Adrenal gland (tissue), 5 donors: ENCODE results near the gene WDR70.

ENCODE experiments used
- CTCF ChIP-seq, 6 experiments: fragments of 450-650 bp in 4 of 6; fragments of 200-600 bp in 2 of 6; sonication (generic) in 1 of 6; IDR thresholded peaks; 1 replicate in 5 of 6; 2 replicates in 1 of 6; pipeline versions ENCODE4 v1.5.1 to v1.8.0; 2016 to 2021; ENCODE audit warnings: antibody characterized with exemption in 6 of 6, mild to moderate bottlenecking in 2 of 6, moderate library complexity in 1 of 6
- POLR2A ChIP-seq, 2 donors: fragments of 450-650 bp; IDR thresholded peaks; one replicate each; pipeline ENCODE4 v1.6.1; 2017; ENCODE audit warnings: antibody characterized with exemption in 2 of 2, mild to moderate bottlenecking in 2 of 2, moderate library complexity in 1 of 2
- donor health status: DM: no; HTN: no; CAD: no.

DNA sequence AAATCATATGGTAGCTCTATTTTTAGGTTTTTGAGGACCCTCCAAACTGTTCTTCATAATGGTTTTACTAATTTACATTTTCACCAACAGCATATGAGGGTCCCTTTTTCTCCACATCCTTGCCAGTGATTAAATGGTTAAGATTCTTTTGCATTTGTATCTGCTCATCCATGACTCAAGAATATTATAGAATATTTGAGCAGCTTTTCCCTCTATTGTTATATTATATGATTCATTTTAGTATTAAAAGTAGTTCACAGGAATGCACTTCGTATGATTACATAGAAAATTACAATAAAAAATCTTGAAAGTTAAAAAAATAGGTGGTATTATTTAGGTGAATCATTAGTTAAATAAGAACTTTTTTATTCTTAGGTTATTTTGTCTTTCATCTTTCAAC, 140.7 kb downstream of the WDR70 start:
- TF ChIP-seq CTCF (IDR thresholded peaks at IDR 0.05) (no peak), POLR2A (IDR thresholded peaks at IDR 0.05) (no peak)
